HG03460 (cell line): Measurements from ENCODE around the gene BTN3A1.
"Not testable (repeated sequence)": the region's sequence is repeated elsewhere in the genome, so short reads cannot be mapped to it uniquely, and the experiment has no call there.

ENCODE experiments used
- ATAC-seq: cut with Tn5 transposase; IDR thresholded peaks from one replicate; pipeline ENCODE4 v1.9.1; 2021; ENCODE audit not compliant: unreplicated experiment

Gene BTN3A1

DNA sequence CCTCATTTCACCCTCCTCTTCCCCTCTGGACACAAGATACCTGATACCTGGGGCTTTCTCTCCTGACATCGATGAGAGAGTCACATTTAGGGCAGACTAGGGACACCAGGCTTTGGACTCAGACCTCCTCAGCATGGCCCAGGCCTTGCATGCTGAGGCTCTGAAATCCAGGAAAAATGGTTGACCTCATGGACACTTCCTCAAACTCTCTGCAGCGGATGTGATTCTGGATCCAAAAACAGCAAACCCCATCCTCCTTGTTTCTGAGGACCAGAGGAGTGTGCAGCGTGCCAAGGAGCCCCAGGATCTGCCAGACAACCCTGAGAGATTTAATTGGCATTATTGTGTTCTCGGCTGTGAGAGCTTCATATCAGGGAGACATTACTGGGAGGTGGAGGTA, 10.9 kb downstream of the BTN3A1 start:
- no peak for ATAC-seq

- no peak for ATAC-seq
Observed at GRCh38 chr6:26414281-26414680, 12.2 kb downstream of the BTN3A1 start.

GRCh38 chr6:26415036-26415614, 13.1 kb downstream of the BTN3A1 start:
- ATAC-seq, result no peak

GRCh38 chr6:26415791-26416190, 13.7 kb downstream of the BTN3A1 start:
- no peak for ATAC-seq

GRCh38 chr6:26416288-26416687, 14.2 kb downstream of the BTN3A1 start:
- ATAC-seq, result no peak

DNA sequence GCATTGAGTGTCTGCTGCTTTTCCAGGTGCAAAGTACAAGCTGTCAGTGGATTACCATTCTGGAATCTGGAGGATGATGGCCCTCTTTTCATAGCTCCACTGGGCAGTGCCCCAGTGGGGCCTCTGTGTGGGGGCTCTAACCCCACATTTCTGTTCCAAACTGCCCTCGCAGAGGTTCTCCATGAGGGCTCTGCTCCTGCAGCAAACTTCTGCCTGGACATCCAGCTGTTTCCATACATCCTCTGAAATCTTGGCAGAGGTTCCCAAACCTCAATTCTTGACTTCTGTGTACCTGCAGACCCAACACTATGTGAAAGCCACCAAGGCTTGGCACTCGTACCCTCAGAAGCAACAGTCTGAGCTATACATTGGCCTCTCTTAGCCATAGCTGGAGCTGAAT, 16.0 kb downstream of the BTN3A1 start:
- not testable (repeated sequence) for ATAC-seq

- not testable (repeated sequence) for ATAC-seq
Observed at GRCh38 chr6:26418795-26419194, 16.7 kb downstream of the BTN3A1 start.

DNA sequence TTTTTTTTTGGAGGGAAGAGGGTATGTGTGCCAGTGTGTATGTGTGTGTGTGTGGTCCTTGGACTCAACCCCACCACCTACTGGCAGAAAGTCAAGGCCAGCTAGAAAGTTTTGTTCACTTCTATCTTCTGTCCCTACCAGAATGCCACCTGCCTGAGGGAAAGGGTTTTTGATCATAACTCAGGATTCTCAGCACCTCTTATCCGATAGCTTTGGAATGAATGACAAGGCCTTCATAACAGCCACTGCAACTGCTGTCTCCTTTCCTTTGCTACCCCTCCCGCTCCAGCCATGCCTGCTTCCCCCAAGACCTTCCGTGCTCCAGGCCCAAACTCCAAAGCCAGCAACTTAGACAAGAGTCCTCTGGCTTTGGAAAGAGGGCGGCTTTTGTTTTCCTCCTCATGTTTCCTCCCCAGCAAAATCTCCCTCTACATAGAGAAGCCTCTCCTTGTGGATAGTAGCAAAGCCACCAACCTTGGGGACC, 18.7 kb downstream of the BTN3A1 start:
- no peak for ATAC-seq

DNA sequence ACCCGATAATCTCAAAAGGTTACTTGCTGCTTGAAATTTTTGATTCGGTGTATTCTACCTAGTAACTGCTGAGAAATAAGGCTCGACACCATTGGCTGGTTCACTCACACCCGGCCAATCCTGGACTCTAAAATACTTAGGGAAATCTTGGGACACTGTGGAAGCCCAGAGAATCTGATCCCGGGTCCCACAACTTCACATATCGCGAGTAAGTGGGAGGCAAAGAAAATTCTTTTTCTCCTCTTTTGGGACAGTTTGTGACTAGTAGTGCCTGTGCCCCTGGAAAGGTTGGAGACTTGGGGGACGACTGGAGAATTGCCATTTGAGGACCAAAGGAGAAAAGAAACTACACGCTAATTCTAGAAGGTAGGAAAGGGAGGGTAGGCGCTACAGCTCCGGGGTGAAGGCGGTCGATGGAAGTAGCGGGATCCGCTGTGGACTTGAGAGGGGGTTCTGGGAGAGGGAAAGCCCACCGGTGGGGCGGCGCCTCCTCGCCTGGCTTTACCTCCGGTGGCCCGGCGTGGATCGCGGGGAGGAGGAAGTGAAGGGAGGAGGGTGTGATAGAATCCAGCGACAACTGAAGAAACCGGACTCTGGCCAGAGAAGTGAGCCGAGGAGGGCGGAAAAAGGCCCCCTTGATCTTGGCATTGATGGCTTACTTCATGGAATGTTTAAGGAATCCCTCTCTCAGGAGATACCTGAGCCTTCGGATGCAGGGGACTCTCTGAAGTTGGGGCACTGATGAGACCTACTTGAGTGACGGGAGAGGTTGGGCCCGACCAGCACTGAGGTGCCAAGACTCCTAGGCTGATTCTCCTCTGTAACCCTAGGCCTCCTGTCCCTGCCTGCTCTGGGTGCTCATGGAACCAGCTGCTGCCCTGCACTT, 19.4 kb downstream of the BTN3A1 start:
- ATAC-seq, result peak; percentile 91

- ATAC-seq, result no peak
Observed at GRCh38 chr6:26422329-26422728, 20.3 kb downstream of the BTN3A1 start.

GRCh38 chr6:26426691-26427450, 24.8 kb downstream of the BTN3A1 start:
- ATAC-seq, result no peak

DNA sequence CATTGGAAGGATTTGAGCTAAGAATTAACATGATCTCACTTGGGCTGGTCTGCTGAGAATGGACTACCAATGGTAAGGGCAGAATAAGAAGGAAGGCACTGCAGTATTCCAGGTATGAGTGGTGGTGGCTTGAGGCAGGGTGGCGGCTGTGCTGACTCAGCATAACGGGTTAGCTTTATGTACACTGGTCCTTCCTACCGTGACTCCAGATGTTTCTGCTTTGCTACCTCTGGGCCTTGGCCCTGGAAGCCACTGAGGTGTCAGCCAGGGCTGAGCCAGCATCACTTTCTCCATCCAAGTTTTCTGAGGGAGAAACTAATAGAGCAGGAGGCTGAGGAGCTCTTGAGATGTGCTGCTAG, 25.4 kb downstream of the BTN3A1 start:
- no peak for ATAC-seq

- no peak for ATAC-seq
Observed at GRCh38 chr6:26428206-26428605, 26.1 kb downstream of the BTN3A1 start.

GRCh38 chr6:26430787-26431186, 28.7 kb downstream of the BTN3A1 start:
- no peak for ATAC-seq

DNA sequence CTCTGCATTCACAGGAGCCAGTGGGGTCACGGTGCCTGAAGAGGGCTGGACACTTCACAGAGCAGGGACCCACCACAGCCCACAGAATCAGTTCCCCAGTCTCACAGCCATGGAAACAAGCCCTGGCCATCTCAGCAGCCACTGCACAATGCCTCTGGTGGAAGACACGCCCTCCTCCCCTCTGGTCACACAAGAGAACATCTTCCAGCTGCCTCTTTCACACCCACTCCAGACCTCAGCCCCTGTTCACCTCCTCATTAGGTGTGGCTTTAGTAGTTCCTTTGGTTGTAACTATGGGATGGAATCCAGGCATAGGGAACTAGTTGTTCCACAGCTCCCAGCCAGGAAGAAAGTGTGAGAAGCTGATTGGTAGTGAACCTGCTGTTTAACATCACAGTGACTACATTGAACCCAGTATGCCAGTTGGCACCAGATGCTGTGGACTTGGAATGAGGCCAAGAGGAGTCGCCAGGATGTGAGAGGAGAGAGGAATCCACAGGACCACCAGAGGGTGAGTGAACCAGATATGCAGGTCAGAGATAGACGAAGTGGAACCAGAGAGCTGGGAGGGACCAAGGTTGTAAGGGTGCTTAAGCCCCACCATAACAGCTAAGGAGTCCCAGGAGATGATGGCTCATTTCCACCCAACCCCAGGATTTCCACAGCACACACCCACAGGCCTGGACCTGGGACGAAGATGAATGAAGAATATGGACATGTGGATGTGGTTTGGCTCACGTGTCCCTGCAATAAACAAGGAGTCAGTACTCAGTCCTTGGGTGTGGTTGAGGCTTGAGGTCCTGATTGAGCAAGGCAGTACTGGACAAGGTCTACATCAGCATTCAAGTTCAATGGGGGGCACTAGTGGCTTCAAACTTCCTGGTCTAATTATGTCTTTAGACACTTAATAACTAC, 29.4 kb downstream of the BTN3A1 start:
- ATAC-seq, result no peak

- no peak for ATAC-seq
Observed at GRCh38 chr6:26432627-26433201, 30.6 kb downstream of the BTN3A1 start.

GRCh38 chr6:26433680-26434079, 31.6 kb downstream of the BTN3A1 start:
- ATAC-seq, result not testable (repeated sequence)

- no peak for ATAC-seq
Observed at GRCh38 chr6:26436018-26436417, 33.9 kb downstream of the BTN3A1 start.

DNA sequence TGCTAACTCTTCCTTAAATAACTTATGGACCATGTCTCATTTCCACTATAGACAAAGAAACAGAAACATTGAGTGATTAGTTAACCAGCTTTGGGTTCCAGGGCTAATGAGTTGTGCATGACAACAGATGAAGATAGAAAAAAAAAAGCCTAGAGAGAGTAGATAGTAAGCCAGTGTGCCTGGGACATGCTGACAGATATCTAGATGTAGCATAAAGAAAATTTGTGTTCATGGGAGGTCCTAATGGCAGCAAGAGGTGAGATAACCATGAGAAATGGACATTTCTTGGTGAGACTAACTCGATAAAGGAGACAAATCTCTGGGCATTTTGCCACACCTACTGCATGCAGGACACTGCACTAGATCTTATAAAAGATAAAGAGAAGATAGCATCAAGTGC, 35.5 kb downstream of the BTN3A1 start:
- ATAC-seq, result no peak

DNA sequence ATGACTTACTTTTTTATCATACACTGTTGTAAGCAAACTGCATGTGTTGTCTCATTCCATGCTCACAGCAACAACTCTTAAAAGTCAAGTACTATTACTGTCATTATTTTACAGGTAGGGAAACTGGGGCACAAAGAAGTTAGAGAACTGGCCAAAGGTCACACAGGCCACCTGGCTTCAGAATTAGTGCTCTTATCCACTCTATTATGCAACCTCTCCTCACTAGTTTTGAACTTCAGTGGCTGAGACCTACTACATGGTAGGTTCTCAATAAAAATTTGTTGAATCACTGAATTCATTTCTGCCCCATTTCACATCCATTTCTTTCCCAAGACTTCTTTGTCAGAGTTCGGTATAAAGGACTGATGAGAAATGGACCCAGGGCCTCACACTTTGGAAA, 35.9 kb downstream of the BTN3A1 start:
- ATAC-seq, result no peak
